OCI-LY7 (cell line): ENCODE measurements around the gene PRAMEF10. TPM values are rescaled to one million over a fixed set of nuclear protein-coding genes. Genes with fewer than 3 reads are reported as not detected.
"Not testable (repeated sequence)": the region's sequence is repeated elsewhere in the genome, so short reads cannot be mapped to it uniquely, and the experiment has no call there.

Source experiments
- Bru-seq: library from RNA; stranded (reverse); fragments of 400-500 nt; gene quantifications from one replicate; lab custom pipeline; 2021; lab: Mats Ljungman, UMichigan
- BruChase-seq, 2 experiments: library from RNA; stranded (reverse); fragments of 400-500 nt; gene quantifications; one replicate each; lab custom pipeline; 2021; lab: Mats Ljungman, UMichigan
- BruUV-seq: library from RNA; stranded (reverse); fragments of 400-500 nt; replicated peaks from 2 replicates; lab custom pipeline; 2021; lab: Mats Ljungman, UMichigan
- CTCF ChIA-PET: fragments of 300-600 bp; sonication (Branson Sonifier 250); formaldehyde crosslinking; loops from one replicate; lab custom pipeline; 2022; ENCODE audit warnings: antibody characterized with exemption; ENCODE audit not compliant: unreplicated experiment; lab: Charles Lee
- POLR2A ChIA-PET: fragments of 300-600 bp; sonication (Branson Sonifier 250); formaldehyde crosslinking; loops from one replicate; lab custom pipeline; 2022; ENCODE audit warnings: antibody characterized with exemption; lab: Charles Lee
- DNase-seq: peaks from one replicate; pipeline ENCODE4 v3.0.0-alpha.2; 2015; ENCODE audit warnings: low spot score
- H2AFZ ChIP-seq: fragments of 200-600 bp; sonication (generic), shearing (Covaris generic); 2 replicates; pipeline ENCODE4 v1.6.1; 2014; ENCODE audit warnings: mild to moderate bottlenecking, antibody characterized with exemption, low read length, moderate library complexity
- H3K27ac ChIP-seq: fragments of 200-600 bp; sonication (generic); 2 replicates; pipeline ENCODE4 v1.5.1; 2014; ENCODE audit warnings: mixed run types, low read depth, mild to moderate bottlenecking, moderate library complexity, low read length, inconsistent platforms; ENCODE audit not compliant: poor library complexity, severe bottlenecking
- H3K36me3 ChIP-seq: fragments of 200-600 bp; sonication (generic); 2 replicates; pipeline ENCODE4 v1.6.1; 2014; ENCODE audit warnings: mild to moderate bottlenecking, antibody characterized with exemption, low read length, moderate library complexity, mixed read lengths; ENCODE audit not compliant: insufficient read depth
- H3K4me1 ChIP-seq: fragments of 200-600 bp; sonication (generic); 2 replicates; pipeline ENCODE4 v1.5.1; 2014; ENCODE audit warnings: mild to moderate bottlenecking, low read length; ENCODE audit not compliant: insufficient read depth, poor library complexity, severe bottlenecking
- H3K4me2 ChIP-seq: fragments of 200-600 bp; sonication (generic); 2 replicates; pipeline ENCODE4 v1.6.1; 2014; ENCODE audit warnings: mild to moderate bottlenecking, low read length
- H3K4me3 ChIP-seq: fragments of 200-600 bp; sonication (generic); 2 replicates; pipeline ENCODE4 v1.5.1; 2014; ENCODE audit warnings: mild to moderate bottlenecking, low read depth, low read length; ENCODE audit not compliant: poor library complexity, severe bottlenecking
- H3K79me2 ChIP-seq: fragments of 200-600 bp; sonication (generic); 2 replicates; pipeline ENCODE4 v1.6.1; 2016; ENCODE audit warnings: low read depth, mild to moderate bottlenecking, low read length, moderate library complexity, mixed read lengths; ENCODE audit not compliant: insufficient read depth
- H3K9me2 ChIP-seq: fragments of 200-600 bp; sonication (generic); 2 replicates; pipeline ENCODE4 v1.6.1; 2016; ENCODE audit warnings: mild to moderate bottlenecking, low read length, mixed read lengths; ENCODE audit not compliant: insufficient read depth
- H3K9me3 ChIP-seq: fragments of 200-600 bp; sonication (generic); 2 replicates; pipeline ENCODE4 v1.6.1; 2014; ENCODE audit warnings: mild to moderate bottlenecking, mixed run types, low read length, mixed read lengths
- H4K20me1 ChIP-seq: fragments of 200-600 bp; sonication (generic); 2 replicates; pipeline ENCODE4 v1.6.1; 2014; ENCODE audit warnings: mild to moderate bottlenecking, antibody characterized with exemption, low read length, moderate library complexity, mixed read lengths; ENCODE audit not compliant: insufficient read depth
- intact Hi-C: fragments of 100-400 bp; cut with micrococcal nuclease; formaldehyde crosslinking; loops from one replicate; pipeline ENCODE4 v1.10.0; 2022; ENCODE audit not compliant: unreplicated experiment
- long read RNA-seq: library from polyadenylated mRNA; stranded (forward); transcript quantifications from one replicate; pipeline ENCODE4 v2.0.0, GENCODE V29; 2022
- total RNA-seq, 2 experiments: library from RNA; depleted of rRNA in 1 of 2; stranded (reverse); fragments of >200 nt in 1 of 2; shearing (Covaris generic) in 1 of 2; gene quantifications; 2 replicates each; pipeline ENCODE4 v1.2.3, GENCODE V29; 2014 to 2022

PRAMEF10 gene, protein sequence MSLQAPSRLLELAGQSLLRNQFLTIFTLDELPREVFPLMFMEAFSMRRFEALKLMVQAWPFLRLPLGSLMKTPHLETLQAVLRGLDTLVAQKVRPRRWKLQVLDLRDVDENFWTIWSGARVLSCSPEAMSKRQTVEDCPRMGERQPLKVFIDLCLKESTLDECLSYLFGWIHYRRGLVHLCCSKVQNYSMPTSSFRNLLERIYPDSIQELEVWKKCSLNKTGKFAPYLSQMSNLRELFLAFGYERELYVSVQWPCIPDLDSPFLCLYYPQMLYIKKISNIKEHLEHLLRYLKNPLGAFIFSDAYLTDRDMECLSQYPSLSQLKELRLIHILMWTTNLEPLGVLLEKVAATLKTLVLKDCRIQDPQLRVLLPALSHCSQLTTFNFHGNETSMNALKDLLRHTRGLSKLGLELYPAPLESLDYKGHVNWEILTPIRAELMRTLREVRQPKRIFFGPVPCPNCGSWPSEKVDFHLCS
- not detected in 2 replicates for total RNA-seq (2014; rRNA removed; shearing (Covaris generic))
- not detected in 2 replicates for total RNA-seq (2022)
- Bru-seq, nascent RNA = not detected
- BruChase-seq, experiment 1, labeled RNA remaining after a 6-hour chase = not detected
- not detected for BruChase-seq, experiment 2, labeled RNA remaining after a 2-hour chase
- long read RNA-seq = 0 reads

DNA sequence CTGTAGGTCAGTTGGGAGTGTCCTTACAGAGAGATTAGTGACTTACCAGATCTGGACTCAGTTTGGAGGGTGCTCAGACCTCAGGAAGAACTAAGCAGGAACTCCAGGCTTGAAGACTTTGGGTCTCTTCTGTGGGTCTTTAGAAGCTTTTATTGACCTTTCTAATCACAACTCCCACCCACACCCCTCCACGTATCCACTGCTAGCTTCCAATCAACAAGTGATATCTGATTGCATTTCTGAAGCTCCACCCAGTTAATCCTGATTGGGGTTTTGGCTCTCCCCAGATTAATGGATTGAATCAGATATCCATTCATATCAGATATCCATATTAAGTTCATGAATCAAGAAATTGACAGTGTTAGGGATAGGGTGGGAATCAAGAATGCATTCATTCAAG is at the start of gene PRAMEF10:
Gene PRAMEF10, minus strand, starts transcription at position 101 of the 400 bp plus-strand sequence. CDS start 2,423 bp downstream, outside the sequence.
- H2AFZ ChIP-seq, DNase-seq, H4K20me1 ChIP-seq, H3K79me2 ChIP-seq, H3K4me1 ChIP-seq, H3K9me2 ChIP-seq, H3K4me3 ChIP-seq, H3K4me2 ChIP-seq, intact Hi-C loops, CTCF ChIA-PET, POLR2A ChIA-PET, H3K9me3 ChIP-seq, BruUV-seq, H3K36me3 ChIP-seq, H3K27ac ChIP-seq: not testable (repeated sequence)

DNA sequence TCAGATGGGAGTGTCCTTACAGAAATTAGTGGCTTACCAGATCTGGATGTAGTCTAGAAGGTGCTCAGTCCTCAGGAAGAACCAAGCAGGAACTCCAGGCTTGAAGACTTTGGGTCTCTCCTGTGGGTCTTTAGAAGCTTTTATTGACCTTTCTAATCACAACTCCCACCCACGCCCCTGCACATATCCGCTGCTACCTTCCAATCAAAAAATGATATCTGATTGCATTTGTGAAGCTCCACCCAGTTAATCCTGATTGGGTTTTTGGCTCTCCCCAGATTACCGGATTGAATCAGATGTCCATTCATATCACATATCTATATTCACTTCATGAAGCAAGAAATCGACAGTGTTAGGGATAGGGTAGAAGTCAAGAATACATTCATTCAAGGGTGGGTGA is 49.4 kb upstream of the PRAMEF10 start, which contains the start of gene PRAMEF6:
Gene PRAMEF6, minus strand, starts transcription at position 101 of the 400 bp plus-strand sequence. CDS start 5,062 bp downstream, outside the sequence.
- intact Hi-C loops, POLR2A ChIA-PET, H2AFZ ChIP-seq, BruUV-seq, CTCF ChIA-PET, H4K20me1 ChIP-seq, H3K4me1 ChIP-seq, H3K79me2 ChIP-seq, H3K9me2 ChIP-seq, H3K9me3 ChIP-seq, DNase-seq, H3K27ac ChIP-seq, H3K36me3 ChIP-seq, H3K4me2 ChIP-seq, H3K4me3 ChIP-seq: not testable (repeated sequence)

DNA sequence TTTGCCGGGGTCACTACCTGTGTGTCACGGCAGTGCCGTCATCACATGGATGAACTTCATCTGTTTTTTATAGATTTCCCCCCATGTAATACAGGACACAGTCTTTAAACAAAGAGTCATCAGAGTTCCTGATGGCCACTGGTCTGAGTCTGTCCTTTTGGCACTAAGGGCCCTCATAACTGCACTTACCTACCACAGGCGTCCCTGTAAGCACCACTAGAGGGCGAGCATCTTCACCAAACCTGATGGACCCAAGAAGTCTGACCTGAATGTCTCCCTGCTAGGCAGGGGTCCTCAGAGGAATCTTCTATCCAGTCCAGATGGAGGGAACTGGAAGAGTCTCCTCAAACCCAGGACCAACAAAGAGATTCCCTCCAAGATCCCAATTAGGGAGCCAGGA is 26.3 kb upstream of the PRAMEF10 start:
- not testable (repeated sequence) for H3K4me2 ChIP-seq

DNA sequence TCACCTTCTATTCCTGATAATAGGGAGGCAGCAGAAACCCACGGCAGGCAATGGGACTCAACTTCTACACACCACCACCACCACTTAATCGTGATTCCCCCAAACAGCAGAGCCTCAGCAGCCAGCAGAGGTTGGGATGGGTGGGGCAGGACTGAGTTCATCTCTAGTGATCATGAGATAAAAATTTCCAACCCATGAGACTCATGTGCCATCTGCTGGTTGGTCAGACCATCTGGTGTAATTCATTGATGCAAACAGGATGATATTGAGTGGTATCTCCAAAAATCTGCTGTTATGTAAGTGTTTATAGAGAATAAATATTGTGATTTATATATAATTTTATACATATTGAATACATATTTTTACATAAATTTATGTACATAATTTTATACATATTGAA is 23.7 kb upstream of the PRAMEF10 start:
- H3K79me2 ChIP-seq, H3K27ac ChIP-seq, H2AFZ ChIP-seq, H4K20me1 ChIP-seq, CTCF ChIA-PET, H3K4me1 ChIP-seq, H3K9me3 ChIP-seq, H3K4me2 ChIP-seq, intact Hi-C loops, H3K36me3 ChIP-seq, POLR2A ChIA-PET, H3K4me3 ChIP-seq, BruUV-seq, H3K9me2 ChIP-seq: not testable (repeated sequence)
- peak; percentile 0 for DNase-seq

More for the DNA sequence above, 26.3 kb upstream of the PRAMEF10 start:
- H3K9me3 ChIP-seq, H3K36me3 ChIP-seq, POLR2A ChIA-PET, H3K9me2 ChIP-seq, H3K27ac ChIP-seq, H3K4me1 ChIP-seq, H3K4me3 ChIP-seq, H2AFZ ChIP-seq, DNase-seq, BruUV-seq, intact Hi-C loops, CTCF ChIA-PET, H3K79me2 ChIP-seq, H4K20me1 ChIP-seq: not testable (repeated sequence)

DNA sequence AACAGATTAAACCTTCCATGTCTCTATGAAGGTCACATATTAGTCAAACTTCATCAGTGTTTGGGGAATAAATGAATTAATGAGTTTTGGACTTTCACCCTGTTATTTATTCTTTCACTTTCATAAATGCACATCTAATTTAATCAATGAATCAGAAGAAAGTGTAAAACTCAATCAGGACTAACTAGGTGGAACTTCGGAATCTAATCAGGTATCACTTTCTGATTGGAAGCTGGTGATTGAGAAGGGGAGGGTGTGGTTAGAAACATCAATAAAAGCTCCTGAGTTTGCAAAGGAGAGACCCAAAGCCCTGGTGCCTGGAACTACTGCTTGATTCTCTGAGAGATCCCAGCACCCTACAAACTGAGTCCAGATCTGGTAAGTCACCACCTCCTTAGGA is 18.2 kb upstream of the PRAMEF10 start, which contains the start of gene PRAMEF7:
Gene PRAMEF7, plus strand, starts transcription at position 301 of the 400 bp plus-strand sequence. CDS start 1,083 bp downstream, outside the sequence.
- H3K36me3 ChIP-seq, POLR2A ChIA-PET, H3K79me2 ChIP-seq, intact Hi-C loops, H3K9me3 ChIP-seq, H3K4me3 ChIP-seq, H2AFZ ChIP-seq, DNase-seq, H4K20me1 ChIP-seq, H3K9me2 ChIP-seq, H3K4me1 ChIP-seq, CTCF ChIA-PET, H3K4me2 ChIP-seq, BruUV-seq, H3K27ac ChIP-seq: not testable (repeated sequence)

DNA sequence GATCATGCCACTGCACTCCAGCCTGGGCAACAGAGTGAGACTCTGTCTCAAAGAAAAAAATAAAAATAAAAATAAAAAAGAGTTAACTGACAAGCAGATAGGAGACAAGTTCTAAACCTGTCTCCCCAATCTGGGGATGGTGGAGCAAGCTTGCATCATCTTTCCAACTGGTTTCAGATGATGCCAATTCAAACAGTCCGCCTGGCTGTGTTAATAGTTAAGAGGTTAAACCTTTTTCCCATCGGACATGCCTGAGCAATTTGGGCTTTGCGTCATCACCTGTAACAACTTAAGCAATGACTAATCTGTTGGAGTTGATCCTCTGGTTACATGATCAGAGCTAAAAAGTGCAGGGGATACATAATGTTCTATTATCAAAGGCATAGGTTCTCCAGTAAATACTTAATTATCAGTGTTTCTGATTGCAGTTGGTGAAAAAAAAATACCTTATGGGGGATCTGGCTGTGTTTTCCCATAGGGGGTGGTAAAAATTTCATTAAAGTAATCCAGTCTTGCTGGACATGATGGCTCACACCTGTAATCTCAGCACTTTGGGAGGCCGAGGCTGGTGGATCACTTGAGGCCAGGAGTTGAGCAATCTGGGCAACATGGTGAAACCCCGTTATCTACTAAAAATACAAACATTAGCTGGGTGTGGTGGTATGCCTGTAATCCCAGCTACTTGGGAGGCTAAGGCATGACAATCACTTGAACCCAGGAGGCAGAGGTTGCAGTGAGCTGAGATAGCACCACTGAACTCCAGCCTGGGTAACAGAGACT is 5.9 kb upstream of the PRAMEF10 start:
- H4K20me1 ChIP-seq, H3K9me3 ChIP-seq, H3K4me3 ChIP-seq, DNase-seq, H2AFZ ChIP-seq, H3K79me2 ChIP-seq, H3K4me2 ChIP-seq, CTCF ChIA-PET, H3K36me3 ChIP-seq, intact Hi-C loops, H3K27ac ChIP-seq, H3K9me2 ChIP-seq, BruUV-seq, POLR2A ChIA-PET, H3K4me1 ChIP-seq: not testable (repeated sequence)
